ENCODE measurements around the gene IRF5.
"Not testable (repeated sequence)": the region's sequence is repeated elsewhere in the genome, so short reads cannot be mapped to it uniquely, and the experiment has no call there.

The IRF5 gene

DNA sequence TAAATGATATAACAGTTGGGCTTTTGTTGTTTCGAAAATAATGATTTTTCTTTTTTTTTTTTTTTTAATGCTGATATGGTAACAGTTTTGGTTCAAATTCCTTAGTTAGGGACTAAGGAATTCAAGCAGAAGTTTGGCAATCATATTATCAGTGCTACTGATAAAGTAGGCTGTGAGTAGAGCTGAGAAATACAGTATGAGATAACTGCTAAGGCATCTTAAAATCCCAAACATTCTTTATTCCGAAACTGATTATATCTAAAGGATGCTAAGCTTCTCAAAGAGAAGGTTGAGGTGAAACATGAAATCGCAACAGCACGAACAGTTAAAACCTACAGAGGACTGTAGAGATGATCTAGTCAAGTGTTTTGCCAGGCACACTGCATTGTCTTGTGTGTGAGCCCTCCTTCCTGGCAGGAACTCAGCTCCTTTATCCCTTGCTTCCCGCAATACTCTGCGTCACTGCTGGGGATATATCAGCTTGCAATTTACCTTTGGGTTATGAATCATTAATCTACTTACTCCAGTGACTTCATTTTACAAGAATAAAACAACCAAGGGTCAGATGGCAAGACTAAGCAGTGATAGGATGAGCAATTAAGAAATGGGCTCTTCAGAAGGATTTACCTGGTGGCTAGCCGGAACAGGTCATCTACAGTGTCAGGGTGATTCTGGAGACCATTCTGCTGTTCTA, 36.7 kb downstream of the IRF5 start:
- DNase-seq = no peak

DNA sequence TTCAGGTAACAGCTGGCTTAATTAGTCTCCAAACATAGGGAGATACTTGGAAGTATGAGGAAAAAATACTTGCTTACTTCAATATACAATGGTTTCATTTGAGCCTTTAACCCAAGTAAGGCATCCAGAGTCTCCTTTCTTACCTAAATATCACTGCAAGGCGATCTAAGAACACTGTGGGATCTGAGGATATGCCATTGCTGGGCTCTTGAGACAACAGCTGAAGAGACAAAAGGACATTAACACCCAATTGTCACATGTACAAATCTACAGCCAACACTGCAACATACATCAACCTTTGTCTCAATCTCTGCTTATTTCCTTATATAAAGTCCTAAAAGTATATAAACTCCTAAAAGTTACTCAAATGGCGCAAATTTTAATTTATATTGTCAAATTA, 44.4 kb downstream of the IRF5 start:
- no peak for DNase-seq

DNA sequence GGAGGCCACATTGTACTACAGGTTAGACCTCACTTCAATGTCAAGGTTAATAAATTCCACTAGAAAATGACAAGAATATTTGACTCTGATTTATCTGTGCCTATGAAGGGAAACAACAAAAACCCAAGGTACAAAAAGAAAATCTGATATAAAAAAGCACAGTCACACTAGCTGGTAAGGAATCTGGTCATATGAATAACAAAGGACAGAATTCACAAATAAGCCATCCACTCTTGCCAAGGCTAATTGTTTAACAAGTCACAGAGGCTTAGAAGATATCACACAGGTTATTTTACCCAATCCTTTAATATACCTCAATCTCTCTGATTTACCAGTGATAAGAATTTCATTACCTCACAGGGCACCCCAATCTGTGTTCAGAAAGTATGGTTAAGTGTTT, 47.9 kb downstream of the IRF5 start:
- no peak for DNase-seq

DNA sequence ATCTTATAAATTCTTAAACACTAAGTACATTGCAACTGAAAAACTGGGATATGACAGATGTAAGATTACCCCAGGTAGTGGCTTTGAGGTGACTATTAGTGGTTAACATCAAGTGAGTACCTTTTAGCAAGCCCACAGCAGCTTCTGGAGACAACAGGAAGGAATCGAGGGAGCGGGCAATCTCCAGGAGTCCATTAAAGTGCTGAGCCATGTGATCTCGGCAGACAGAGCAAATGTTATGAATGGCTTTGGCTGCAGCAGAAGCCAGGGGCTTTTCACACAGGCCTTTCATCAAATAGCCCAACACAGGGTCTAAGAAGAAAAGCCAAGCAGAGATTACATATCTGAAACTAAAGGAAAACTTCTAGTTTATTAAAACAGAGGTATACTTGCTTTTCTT, 48.9 kb downstream of the IRF5 start:
- DNase-seq = no peak

DNA sequence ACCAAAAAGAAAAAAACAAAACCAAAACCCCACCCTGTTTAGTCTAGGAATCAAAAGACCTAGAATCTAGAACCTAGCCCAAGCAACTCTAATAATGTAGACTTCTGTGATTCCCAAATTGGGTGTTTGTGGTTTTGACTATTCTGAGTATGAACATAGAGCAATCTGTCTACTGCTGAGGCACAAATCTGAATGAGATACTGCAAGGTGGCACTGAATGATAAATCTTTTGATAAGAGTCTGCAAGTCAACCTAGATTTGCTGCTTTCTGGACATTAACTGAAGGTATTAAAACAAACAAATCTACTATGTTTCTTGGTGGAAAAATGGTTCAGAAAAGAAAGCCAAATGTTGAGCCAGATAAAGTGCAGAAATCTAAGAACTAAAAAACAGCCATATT, 50.6 kb downstream of the IRF5 start:
- DNase-seq = no peak

DNA sequence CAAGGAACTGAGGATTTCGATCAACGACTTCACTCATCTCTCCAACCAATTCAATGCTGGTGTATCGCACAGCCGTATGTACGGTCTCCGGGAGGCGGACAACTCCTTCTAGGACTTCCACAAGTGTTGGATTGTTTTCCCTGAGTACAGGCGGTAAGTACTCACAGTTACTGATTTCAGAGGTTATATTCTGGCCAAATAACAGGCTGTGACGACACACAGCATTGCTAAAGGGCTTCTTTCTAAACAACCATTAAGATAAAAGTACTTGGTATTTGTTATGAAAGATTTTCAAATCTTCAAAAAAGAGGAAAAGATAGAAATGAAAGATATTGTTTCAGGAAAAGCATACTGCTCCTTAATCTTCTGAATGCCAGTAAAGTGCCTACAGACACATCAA, 52.2 kb downstream of the IRF5 start:
- no peak for DNase-seq

DNA sequence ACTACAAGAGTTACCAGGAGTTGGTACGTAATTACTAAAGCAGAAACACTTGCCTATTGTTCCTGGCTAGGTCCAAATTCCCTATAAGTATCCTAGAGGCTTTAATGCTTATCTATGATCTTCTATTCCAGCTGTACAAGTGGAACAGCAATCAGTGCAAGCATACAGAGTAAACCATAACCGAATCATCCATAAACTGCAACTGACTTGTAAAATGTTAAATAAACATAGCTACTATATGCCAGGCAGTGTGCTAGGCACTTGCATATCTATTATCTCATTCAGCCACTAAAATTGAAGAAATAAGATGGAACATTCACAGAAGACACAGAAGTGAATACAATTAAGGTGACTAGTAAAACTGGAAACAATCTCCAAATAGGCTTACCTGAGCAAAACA, 55.7 kb downstream of the IRF5 start:
- DNase-seq = no peak

DNA sequence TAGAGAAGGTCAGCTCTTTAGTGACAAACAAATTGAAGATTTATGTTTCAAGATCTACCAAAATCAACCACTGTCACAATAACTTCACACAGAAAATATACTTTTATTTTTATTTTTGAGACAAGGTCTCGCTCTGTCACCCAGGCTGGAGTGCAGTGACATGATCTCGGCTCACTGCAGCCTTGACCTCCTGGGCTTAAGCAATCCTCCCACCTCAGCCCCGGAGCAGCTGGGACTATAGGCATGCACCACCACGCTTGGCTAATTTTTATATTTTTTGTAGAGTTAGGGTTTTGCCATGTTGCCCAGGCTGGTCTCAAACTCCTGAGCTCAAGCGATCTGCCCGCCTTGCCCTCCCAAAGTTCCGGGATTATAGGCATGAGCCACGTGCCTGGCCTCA, 56.8 kb downstream of the IRF5 start:
- DNase-seq = not testable (repeated sequence)

DNA sequence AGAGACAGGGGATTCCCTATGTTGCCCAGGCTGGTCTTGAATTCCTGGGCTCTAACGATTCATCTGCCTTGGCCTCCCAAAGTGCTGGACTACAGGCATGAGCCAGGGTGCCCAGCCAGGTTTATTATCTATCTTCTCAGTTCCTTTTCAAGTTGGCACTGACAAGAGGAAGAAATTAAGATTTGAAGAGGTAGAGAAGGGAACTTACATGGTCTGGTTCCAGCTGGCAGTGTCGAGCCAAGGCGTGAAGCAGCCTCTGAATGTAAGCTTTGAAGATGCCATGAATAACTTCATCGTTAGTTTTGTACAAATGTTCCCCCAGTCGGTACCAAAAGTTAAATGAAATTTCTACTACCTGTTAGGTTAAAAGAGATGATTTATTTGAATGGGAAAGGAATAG, 59.5 kb downstream of the IRF5 start:
- DNase-seq = no peak
